ENCODE measurements around the gene DNAJA1. TPM values are rescaled to one million over a fixed set of nuclear protein-coding genes. Genes with fewer than 3 reads are reported as not detected.
A peak's percentile ranks its signal among the peaks of the same experiment; 100 is the strongest.

Gene DNAJA1
- polyA plus RNA-seq, 1 donor (not counting 4 experiments of a cell fraction or from before 2014, with no cell fraction given) = 169 TPM

GRCh38 chr9:33044677-33045282 is 19.7 kb downstream of the DNAJA1 start:
- no peak for DNase-seq (ENCODE audit: low read depth, low spot score)

GRCh38 chr9:33046061-33046460 is 21.0 kb downstream of the DNAJA1 start:
- Histone ChIP-seq H3K4me3 (ENCODE audit: control insufficient read depth in 2 of 3, extremely low read depth in 1 of 3, insufficient read depth in 2 of 3, low read depth in 1 of 3, low read length in 3 of 3) (no peak overlapping the region), H2AFZ (ENCODE audit: control insufficient read depth, low read length) (no peak overlapping the region), H3K79me2 (ENCODE audit: control insufficient read depth, insufficient read depth, low read length) (no peaks in the 10 kb centered on the region), H3K9me3 (ENCODE audit: control insufficient read depth, low read depth, low read length) (no peaks in the 10 kb centered on the region), H4K20me1 (ENCODE audit: control insufficient read depth, extremely low read depth, insufficient read depth, low read length) (no peaks in the 10 kb centered on the region), H3K27me3 (ENCODE audit: control insufficient read depth, extremely low read depth, insufficient read depth, low read length) (no peaks in the 10 kb centered on the region), H3K4me1 (ENCODE audit: control insufficient read depth, extremely low read depth, insufficient read depth, low read length) (peaks cover 12% of the 10 kb centered on the region), H3K27ac (ENCODE audit: control insufficient read depth, insufficient read depth, low read length) (no peak overlapping the region), H3K9me1 (ENCODE audit: control insufficient read depth, extremely low read depth, insufficient read depth, low read length) (no peaks in the 10 kb centered on the region), H3K4me2 (ENCODE audit: control insufficient read depth, extremely low read depth, insufficient read depth, low read depth, low read length) (no peak overlapping the region), H3K9ac (ENCODE audit: control insufficient read depth, extremely low read depth, insufficient read depth, low read length) (no peak overlapping the region), H3K36me3 (ENCODE audit: control insufficient read depth in 2 of 2, extremely low read depth in 1 of 2, insufficient read depth in 2 of 2, low read length in 2 of 2) (peaks cover 0 to 11% of the 10 kb centered on the region in 2 experiments)
- TF ChIP-seq EZH2 (IDR thresholded peaks at IDR 0.05; ENCODE audit: low read length) (no peak), CTCF (optimal IDR thresholded peaks at IDR 0.05 in 1 of 3, IDR thresholded peaks at IDR 0.05 in 1 of 3, conservative IDR thresholded peaks at IDR 0.05 in 1 of 3; ENCODE audit: extremely low read depth in 1 of 3, insufficient read depth in 2 of 3, low read length in 3 of 3) (no peak)
- FAIRE-seq = no peak
- dilution Hi-C loops (cut with MboI; ENCODE audit: extremely low pct_ligation_motif_present, low sequenced_read_pairs) = no loop called here
- no peak for DNase-seq (ENCODE audit: low read depth, low spot score)

More at GRCh38 chr9:33044677-33045282, 19.7 kb downstream of the DNAJA1 start:
- no peaks in the 10 kb centered on the region for H3K79me2 ChIP-seq (ENCODE audit: control insufficient read depth, insufficient read depth, low read length)
- H3K4me2 ChIP-seq (ENCODE audit: control insufficient read depth, extremely low read depth, insufficient read depth, low read depth, low read length) = peak overlapping the region; percentile 63
- no peaks in the 10 kb centered on the region for H3K27me3 ChIP-seq (ENCODE audit: control insufficient read depth, extremely low read depth, insufficient read depth, low read length)
- peaks cover 6% of the 10 kb centered on the region in 2 experiments for H3K36me3 ChIP-seq (ENCODE audit: control insufficient read depth in 2 of 2, extremely low read depth in 1 of 2, insufficient read depth in 2 of 2, low read length in 2 of 2)
- peaks cover 12% of the 10 kb centered on the region for H3K4me1 ChIP-seq (ENCODE audit: control insufficient read depth, extremely low read depth, insufficient read depth, low read length)
- no peaks in the 10 kb centered on the region for H3K9me3 ChIP-seq (ENCODE audit: control insufficient read depth, low read depth, low read length)
- H3K9me1 ChIP-seq (ENCODE audit: control insufficient read depth, extremely low read depth, insufficient read depth, low read length) = no peaks in the 10 kb centered on the region
- H2AFZ ChIP-seq (ENCODE audit: control insufficient read depth, low read length) = peak overlapping the region; percentile 74
- H3K9ac ChIP-seq (ENCODE audit: control insufficient read depth, extremely low read depth, insufficient read depth, low read length) = peak overlapping the region; percentile 78
- H4K20me1 ChIP-seq (ENCODE audit: control insufficient read depth, extremely low read depth, insufficient read depth, low read length) = no peaks in the 10 kb centered on the region
- TF ChIP-seq EZH2 (IDR thresholded peaks at IDR 0.05; ENCODE audit: low read length) (no peak), CTCF (optimal IDR thresholded peaks at IDR 0.05 in 1 of 3, IDR thresholded peaks at IDR 0.05 in 1 of 3, conservative IDR thresholded peaks at IDR 0.05 in 1 of 3; ENCODE audit: extremely low read depth in 1 of 3, insufficient read depth in 2 of 3, low read length in 3 of 3) (peak; percentile 26 to 74 (median 47))
- dilution Hi-C loops (cut with MboI; ENCODE audit: extremely low pct_ligation_motif_present, low sequenced_read_pairs) = no loop called here
- FAIRE-seq = no peak
- peak overlapping the region; percentile 69 for H3K27ac ChIP-seq (ENCODE audit: control insufficient read depth, insufficient read depth, low read length)
- H3K4me3 ChIP-seq (ENCODE audit: control insufficient read depth in 2 of 3, extremely low read depth in 1 of 3, insufficient read depth in 2 of 3, low read depth in 1 of 3, low read length in 3 of 3) = peak overlapping the region; percentile 55 to 77 (median 67)

Data from keratinocyte (primary cell).